ENCODE measurements around the gene PRKCE. TPM values are rescaled to one million over a fixed set of nuclear protein-coding genes. Genes with fewer than 3 reads are reported as not detected.

Gene PRKCE
- total RNA-seq, 1 experiment from 2014 or later, result 1.3 TPM

GRCh38 chr2:45881970-45882581, 230.6 kb downstream of the PRKCE start:
- peaks cover 5% of the 10 kb centered on the region for H3K27me3 Mint-ChIP-seq (ENCODE audit: low read depth)
- Histone ChIP-seq H4K8ac (replicated peaks; ENCODE audit: insufficient read length, low read depth, low read length) (no peak overlapping the region), H3T11ph (ENCODE audit: low read length) (no peak overlapping the region), H3K4ac (ENCODE audit: low read depth, low read length) (no peak overlapping the region), H4K91ac (ENCODE audit: insufficient read length, low read depth, low read length) (no peak overlapping the region), H3K23me2 (ENCODE audit: insufficient read length, low read depth, low read length, poor library complexity, severe bottlenecking) (no peaks in the 10 kb centered on the region), H3K9me3 (ENCODE audit: control insufficient read depth, low read depth, low read length) (no peaks in the 10 kb centered on the region), H3K18ac (ENCODE audit: insufficient read length, low read depth, low read length) (no peak overlapping the region), H4K5ac (ENCODE audit: insufficient read length, low read depth, low read length) (no peak overlapping the region), H2BK5ac (ENCODE audit: insufficient read length, low read length) (no peak overlapping the region), H3K9ac (ENCODE audit: extremely low read depth, insufficient read length, low read length) (no peak overlapping the region), H2BK120ac (ENCODE audit: low read depth, low read length, poor library complexity, severe bottlenecking) (no peak overlapping the region), H4K20me1 (ENCODE audit: control insufficient read depth, insufficient read depth, insufficient read length) (no peaks in the 10 kb centered on the region), H3K23ac (ENCODE audit: insufficient read length, low read depth, low read length) (no peak overlapping the region), H3K56ac (ENCODE audit: insufficient read length, low read depth, low read length) (no peak overlapping the region), H3K14ac (ENCODE audit: insufficient read depth, low read length) (no peak overlapping the region), H2BK20ac (ENCODE audit: low read depth, low read length, poor library complexity, severe bottlenecking) (no peak overlapping the region), H2AFZ (ENCODE audit: low read length) (no peak overlapping the region), H2AK5ac (ENCODE audit: insufficient read length, low read length) (no peak overlapping the region), H2BK15ac (ENCODE audit: low read depth, low read length) (no peak overlapping the region), H3K79me1 (ENCODE audit: insufficient read depth, low read depth, low read length, poor library complexity, severe bottlenecking) (no peaks in the 10 kb centered on the region), H3K27me3 (ENCODE audit: insufficient read depth, low read length) (no peaks in the 10 kb centered on the region), H3K4me1 (ENCODE audit: insufficient read depth, low read length) (no peaks in the 10 kb centered on the region), H2BK12ac (ENCODE audit: insufficient read length, low read depth, low read length) (no peak overlapping the region), H3K4me2 (ENCODE audit: insufficient read depth, insufficient read length, low read length) (no peak overlapping the region), H3K27ac (ENCODE audit: insufficient read length, low read depth, low read length) (no peak overlapping the region), H3K79me2 (ENCODE audit: insufficient read depth, low read length) (no peaks in the 10 kb centered on the region)
- H3K9me3 Mint-ChIP-seq, result peaks cover 13 to 18% of the 10 kb centered on the region in 2 experiments
- H3K36me3 Mint-ChIP-seq (ENCODE audit: insufficient read depth in 1 of 3, low read depth in 3 of 3), result peaks cover 2 to 4% (median 3%) of the 10 kb centered on the region in 3 experiments; a peak in 4 of 7 replicates
- no peak overlapping the region for H3K27ac Mint-ChIP-seq
- H3K4me1 Mint-ChIP-seq, result no peaks in the 10 kb centered on the region
- H3K4me3 Mint-ChIP-seq, result no peak overlapping the region
- WGBS (ENCODE audit: extremely low coverage, insufficient read length, low lambda C conversion rate), result no CpG with 5 or more reads among the region's 7 CpGs
- no peak for DNase-seq
- TF ChIP-seq CTCF (conservative IDR thresholded peaks at IDR 0.05), result no peak
